ENCODE results near the gene NRTN.
"Not testable (repeated sequence)": the region's sequence is repeated elsewhere in the genome, so short reads cannot be mapped to it uniquely, and the experiment has no call there.

NRTN gene

DNA sequence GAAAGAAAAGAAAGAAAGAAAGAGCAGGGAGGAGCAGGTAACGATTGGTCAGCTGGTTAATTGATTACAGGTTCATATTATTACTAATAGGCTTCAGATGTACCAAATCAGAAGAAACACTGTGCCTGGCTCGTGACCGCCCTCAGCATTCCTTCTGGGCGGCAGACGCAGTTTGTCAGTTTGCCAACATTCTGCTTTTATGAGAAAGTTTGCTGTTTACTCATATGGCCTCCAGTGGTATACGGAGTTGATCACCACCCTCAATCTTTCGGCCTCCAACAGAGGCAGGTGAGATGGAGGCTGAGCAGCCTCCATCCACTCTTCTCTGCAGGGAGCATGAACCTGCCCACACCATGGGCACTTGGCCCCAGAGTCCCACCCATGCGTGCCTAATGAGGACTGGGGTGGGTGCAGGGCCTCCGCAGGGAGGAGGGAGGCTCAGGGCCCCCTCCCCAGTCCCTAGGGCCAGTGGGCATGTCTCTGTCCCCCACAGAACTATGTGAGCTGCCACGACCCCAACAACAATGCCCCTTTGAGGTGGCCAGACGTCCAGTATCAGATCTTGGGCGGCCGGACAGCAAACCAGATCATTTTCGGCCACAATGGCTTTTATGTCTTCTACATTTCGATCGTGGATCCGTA is 29.1 kb upstream of the NRTN start:
- Histone ChIP-seq H3K4me3 (replicated peaks; ENCODE audit: insufficient read depth, low read length) (no peak overlapping the region), H3K27me3 (ENCODE audit: insufficient read depth, poor library complexity, severe bottlenecking) (no peaks in the 10 kb centered on the region), H3K27ac (replicated peaks) (no peak overlapping the region)
- TF ChIP-seq, protein P1, sequence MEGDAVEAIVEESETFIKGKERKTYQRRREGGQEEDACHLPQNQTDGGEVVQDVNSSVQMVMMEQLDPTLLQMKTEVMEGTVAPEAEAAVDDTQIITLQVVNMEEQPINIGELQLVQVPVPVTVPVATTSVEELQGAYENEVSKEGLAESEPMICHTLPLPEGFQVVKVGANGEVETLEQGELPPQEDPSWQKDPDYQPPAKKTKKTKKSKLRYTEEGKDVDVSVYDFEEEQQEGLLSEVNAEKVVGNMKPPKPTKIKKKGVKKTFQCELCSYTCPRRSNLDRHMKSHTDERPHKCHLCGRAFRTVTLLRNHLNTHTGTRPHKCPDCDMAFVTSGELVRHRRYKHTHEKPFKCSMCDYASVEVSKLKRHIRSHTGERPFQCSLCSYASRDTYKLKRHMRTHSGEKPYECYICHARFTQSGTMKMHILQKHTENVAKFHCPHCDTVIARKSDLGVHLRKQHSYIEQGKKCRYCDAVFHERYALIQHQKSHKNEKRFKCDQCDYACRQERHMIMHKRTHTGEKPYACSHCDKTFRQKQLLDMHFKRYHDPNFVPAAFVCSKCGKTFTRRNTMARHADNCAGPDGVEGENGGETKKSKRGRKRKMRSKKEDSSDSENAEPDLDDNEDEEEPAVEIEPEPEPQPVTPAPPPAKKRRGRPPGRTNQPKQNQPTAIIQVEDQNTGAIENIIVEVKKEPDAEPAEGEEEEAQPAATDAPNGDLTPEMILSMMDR (IDR thresholded peaks at IDR 0.05; ENCODE audit: insufficient read depth, low read length): no peak
- TF ChIP-seq, protein P2, sequence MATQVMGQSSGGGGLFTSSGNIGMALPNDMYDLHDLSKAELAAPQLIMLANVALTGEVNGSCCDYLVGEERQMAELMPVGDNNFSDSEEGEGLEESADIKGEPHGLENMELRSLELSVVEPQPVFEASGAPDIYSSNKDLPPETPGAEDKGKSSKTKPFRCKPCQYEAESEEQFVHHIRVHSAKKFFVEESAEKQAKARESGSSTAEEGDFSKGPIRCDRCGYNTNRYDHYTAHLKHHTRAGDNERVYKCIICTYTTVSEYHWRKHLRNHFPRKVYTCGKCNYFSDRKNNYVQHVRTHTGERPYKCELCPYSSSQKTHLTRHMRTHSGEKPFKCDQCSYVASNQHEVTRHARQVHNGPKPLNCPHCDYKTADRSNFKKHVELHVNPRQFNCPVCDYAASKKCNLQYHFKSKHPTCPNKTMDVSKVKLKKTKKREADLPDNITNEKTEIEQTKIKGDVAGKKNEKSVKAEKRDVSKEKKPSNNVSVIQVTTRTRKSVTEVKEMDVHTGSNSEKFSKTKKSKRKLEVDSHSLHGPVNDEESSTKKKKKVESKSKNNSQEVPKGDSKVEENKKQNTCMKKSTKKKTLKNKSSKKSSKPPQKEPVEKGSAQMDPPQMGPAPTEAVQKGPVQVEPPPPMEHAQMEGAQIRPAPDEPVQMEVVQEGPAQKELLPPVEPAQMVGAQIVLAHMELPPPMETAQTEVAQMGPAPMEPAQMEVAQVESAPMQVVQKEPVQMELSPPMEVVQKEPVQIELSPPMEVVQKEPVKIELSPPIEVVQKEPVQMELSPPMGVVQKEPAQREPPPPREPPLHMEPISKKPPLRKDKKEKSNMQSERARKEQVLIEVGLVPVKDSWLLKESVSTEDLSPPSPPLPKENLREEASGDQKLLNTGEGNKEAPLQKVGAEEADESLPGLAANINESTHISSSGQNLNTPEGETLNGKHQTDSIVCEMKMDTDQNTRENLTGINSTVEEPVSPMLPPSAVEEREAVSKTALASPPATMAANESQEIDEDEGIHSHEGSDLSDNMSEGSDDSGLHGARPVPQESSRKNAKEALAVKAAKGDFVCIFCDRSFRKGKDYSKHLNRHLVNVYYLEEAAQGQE (IDR thresholded peaks at IDR 0.05; ENCODE audit: insufficient replicate concordance, low read depth): no peak
- TF ChIP-seq POLR2AphosphoS5 (IDR thresholded peaks at IDR 0.05; ENCODE audit: low read depth) (no peak), GABPA (IDR thresholded peaks at IDR 0.05; ENCODE audit: low read depth) (no peak), SPI1 (IDR thresholded peaks at IDR 0.05; ENCODE audit: borderline replicate concordance, low read depth) (no peak)
- DNase-seq (ENCODE audit: low read depth in 1 of 2, low spot score in 1 of 2): no peak

DNA sequence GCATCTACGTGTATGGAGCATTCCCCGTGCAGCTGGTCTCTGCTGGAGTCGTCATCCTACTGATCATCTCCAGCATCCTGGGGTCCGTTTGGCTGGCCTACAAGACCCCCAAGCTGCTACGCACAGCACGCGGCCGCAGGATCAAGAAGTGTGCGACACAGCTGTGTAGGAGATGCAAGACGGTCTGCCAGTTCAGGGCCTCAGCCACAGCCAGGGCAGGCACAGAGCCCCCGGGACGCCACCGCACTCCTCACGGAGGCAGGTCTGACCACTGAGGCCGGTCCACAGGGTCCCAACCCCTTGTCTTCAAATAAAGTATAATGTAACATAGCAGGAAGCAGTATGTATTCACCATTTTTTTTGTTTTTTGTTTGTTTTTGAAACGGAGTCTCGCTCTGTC is 26.5 kb upstream of the NRTN start:
- H3K4me3 ChIP-seq (replicated peaks; ENCODE audit: insufficient read depth, low read length): no peak overlapping the region
- H3K27ac ChIP-seq (replicated peaks): no peak overlapping the region
- TF ChIP-seq SPI1 (IDR thresholded peaks at IDR 0.05; ENCODE audit: borderline replicate concordance, low read depth) (no peak), POLR2AphosphoS5 (IDR thresholded peaks at IDR 0.05; ENCODE audit: low read depth) (no peak), GABPA (IDR thresholded peaks at IDR 0.05; ENCODE audit: low read depth) (no peak)
- TF ChIP-seq, protein P2 (IDR thresholded peaks at IDR 0.05; ENCODE audit: insufficient replicate concordance, low read depth): no peak
- TF ChIP-seq, protein P1 (IDR thresholded peaks at IDR 0.05; ENCODE audit: insufficient read depth, low read length): no peak
- DNase-seq (ENCODE audit: low read depth in 1 of 2, low spot score in 1 of 2): no peak
- H3K27me3 ChIP-seq (ENCODE audit: insufficient read depth, poor library complexity, severe bottlenecking): no peaks in the 10 kb centered on the region

DNA sequence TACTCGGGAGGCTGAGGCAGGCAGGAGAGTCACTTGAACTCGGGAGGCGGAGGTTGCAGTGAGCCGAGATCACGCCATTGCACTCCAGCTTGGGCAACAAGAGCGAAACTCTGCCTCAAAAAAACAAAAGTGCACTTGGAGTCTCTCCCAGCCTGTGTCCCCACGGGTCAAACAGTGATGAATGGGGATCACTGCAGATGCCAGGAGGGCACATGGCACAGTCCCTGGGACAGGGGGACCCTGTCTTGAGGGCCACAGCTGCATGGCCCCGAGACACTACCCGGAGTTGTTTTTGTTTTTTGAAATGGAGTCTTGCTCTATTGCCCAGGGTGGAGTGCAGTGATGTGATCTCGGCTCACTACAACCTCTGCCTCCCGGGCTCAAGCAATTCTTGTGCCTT is 24.0 kb upstream of the NRTN start:
- not testable (repeated sequence) for H3K4me3 ChIP-seq (replicated peaks; ENCODE audit: insufficient read depth, low read length); H3K27ac ChIP-seq (replicated peaks); H3K27me3 ChIP-seq (ENCODE audit: insufficient read depth, poor library complexity, severe bottlenecking); DNase-seq (ENCODE audit: low read depth in 1 of 2, low spot score in 1 of 2)

DNA sequence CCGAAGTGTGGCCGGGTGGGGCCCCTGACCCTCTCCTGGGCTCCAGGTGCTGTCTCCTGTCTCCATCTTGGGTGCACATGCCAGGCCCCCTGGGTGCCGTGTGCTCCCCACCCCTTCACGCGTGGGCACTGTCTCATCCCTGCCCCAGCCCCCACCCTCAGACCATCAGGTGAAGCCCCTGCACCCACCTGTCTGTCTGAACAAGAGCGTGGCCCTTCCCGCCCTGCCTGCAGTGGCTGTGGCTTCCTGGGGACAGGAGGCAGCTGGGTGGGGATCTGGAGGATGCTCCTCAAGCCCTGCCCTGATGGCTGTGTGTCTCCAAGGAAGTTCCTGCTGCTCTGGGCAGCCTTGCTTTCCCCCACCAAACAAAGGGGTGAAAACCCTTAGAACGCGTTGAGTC is 22.5 kb upstream of the NRTN start:
- Histone ChIP-seq H3K27me3 (ENCODE audit: insufficient read depth, poor library complexity, severe bottlenecking) (no peaks in the 10 kb centered on the region), H3K4me3 (replicated peaks; ENCODE audit: insufficient read depth, low read length) (no peak overlapping the region), H3K27ac (replicated peaks) (no peak overlapping the region)
- DNase-seq (ENCODE audit: low read depth in 1 of 2, low spot score in 1 of 2): no peak
- TF ChIP-seq, protein P1 (IDR thresholded peaks at IDR 0.05; ENCODE audit: insufficient read depth, low read length): no peak
- TF ChIP-seq POLR2AphosphoS5 (IDR thresholded peaks at IDR 0.05; ENCODE audit: low read depth): no peak
- TF ChIP-seq GABPA (IDR thresholded peaks at IDR 0.05; ENCODE audit: low read depth): no peak
- TF ChIP-seq, protein P2 (IDR thresholded peaks at IDR 0.05; ENCODE audit: insufficient replicate concordance, low read depth): no peak
- TF ChIP-seq SPI1 (IDR thresholded peaks at IDR 0.05; ENCODE audit: borderline replicate concordance, low read depth): no peak
